ENCODE data around the gene MPIG6B.

Gene MPIG6B

GRCh38 chr6:31681135-31681671, 42.0 kb upstream of the MPIG6B start:
- TF ChIP-seq NFIC (IDR thresholded peaks at IDR 0.05) (peak; percentile 37), TEAD4 (IDR thresholded peaks at IDR 0.05) (peak; percentile 10; the same call in 1 of the 2 replicates), REST (IDR thresholded peaks at IDR 0.05; ENCODE audit: low read depth) (no peak), USF1 (IDR thresholded peaks at IDR 0.05) (no peak), TCF12 (IDR thresholded peaks at IDR 0.05; ENCODE audit: low read depth) (peak; percentile 49; the same call in 1 of the 2 replicates), FOXM1 (IDR thresholded peaks at IDR 0.05; ENCODE audit: borderline replicate concordance, low read depth) (no peak), YY1 (IDR thresholded peaks at IDR 0.05; ENCODE audit: low read depth) (peak; percentile 16; the same call in 1 of the 2 replicates), CEBPB (IDR thresholded peaks at IDR 0.05) (no peak), ZBTB7A (IDR thresholded peaks at IDR 0.05; ENCODE audit: low read depth) (no peak; the same call in 1 of the 2 replicates), TAF1 (IDR thresholded peaks at IDR 0.05; ENCODE audit: low read depth) (0 out of 2 replicates have a peak, but pooled peaks have one; percentile 23), EGR1 (IDR thresholded peaks at IDR 0.05) (no peak), MAX (IDR thresholded peaks at IDR 0.05) (peak; percentile 24; the same call in 1 of the 2 replicates), EP300 (IDR thresholded peaks at IDR 0.05; ENCODE audit: borderline replicate concordance) (0 out of 2 replicates have a peak, but pooled peaks have one; percentile 29)

- TF ChIP-seq FOXM1 (IDR thresholded peaks at IDR 0.05; ENCODE audit: borderline replicate concordance, low read depth) (no peak), NFIC (IDR thresholded peaks at IDR 0.05) (no peak), CEBPB (IDR thresholded peaks at IDR 0.05) (no peak), YY1 (IDR thresholded peaks at IDR 0.05; ENCODE audit: low read depth) (no peak), USF1 (IDR thresholded peaks at IDR 0.05) (no peak), REST (IDR thresholded peaks at IDR 0.05; ENCODE audit: low read depth) (no peak), RAD21 (IDR thresholded peaks at IDR 0.05; ENCODE audit: low read depth) (no peak), ZBTB7A (IDR thresholded peaks at IDR 0.05; ENCODE audit: low read depth) (no peak), TAF1 (IDR thresholded peaks at IDR 0.05; ENCODE audit: low read depth) (no peak), CREB1 (IDR thresholded peaks at IDR 0.05; ENCODE audit: low read depth) (no peak), EGR1 (IDR thresholded peaks at IDR 0.05) (no peak), EP300 (IDR thresholded peaks at IDR 0.05; ENCODE audit: borderline replicate concordance) (no peak), TCF12 (IDR thresholded peaks at IDR 0.05; ENCODE audit: low read depth) (no peak), MAX (IDR thresholded peaks at IDR 0.05) (no peak), TEAD4 (IDR thresholded peaks at IDR 0.05) (no peak)
These were observed 39.6 kb upstream of the MPIG6B start for GRCh38 chr6:31683591-31683990.

GRCh38 chr6:31686483-31686882, 36.7 kb upstream of the MPIG6B start:
- TF ChIP-seq RAD21 (IDR thresholded peaks at IDR 0.05; ENCODE audit: low read depth) (no peak), EGR1 (IDR thresholded peaks at IDR 0.05) (no peak), CEBPB (IDR thresholded peaks at IDR 0.05) (no peak), MAX (IDR thresholded peaks at IDR 0.05) (no peak), REST (IDR thresholded peaks at IDR 0.05; ENCODE audit: low read depth) (no peak), NFIC (IDR thresholded peaks at IDR 0.05) (no peak), EP300 (IDR thresholded peaks at IDR 0.05; ENCODE audit: borderline replicate concordance) (no peak), TAF1 (IDR thresholded peaks at IDR 0.05; ENCODE audit: low read depth) (no peak), YY1 (IDR thresholded peaks at IDR 0.05; ENCODE audit: low read depth) (no peak), TEAD4 (IDR thresholded peaks at IDR 0.05) (no peak), ZBTB7A (IDR thresholded peaks at IDR 0.05; ENCODE audit: low read depth) (no peak), USF1 (IDR thresholded peaks at IDR 0.05) (no peak), FOXM1 (IDR thresholded peaks at IDR 0.05; ENCODE audit: borderline replicate concordance, low read depth) (no peak), CREB1 (IDR thresholded peaks at IDR 0.05; ENCODE audit: low read depth) (no peak), TCF12 (IDR thresholded peaks at IDR 0.05; ENCODE audit: low read depth) (no peak)
